ENCODE results near the gene INPP5A.

The INPP5A gene

GRCh38 chr10:132619927-132620326 lies 82.3 kb downstream of the INPP5A start:
- H3K9me3 ChIP-seq (ENCODE audit: insufficient read depth, low read depth, low read length): peaks cover 3% of the 10 kb centered on the region; the same call in 1 of the 2 replicates
- no peaks in the 10 kb centered on the region; the same call in 1 of the 2 replicates for H3F3A ChIP-seq (ENCODE audit: low read depth)
- no peak for TF ChIP-seq CTCF (conservative IDR thresholded peaks at IDR 0.05; ENCODE audit: low read length)
- TF ChIP-seq EZH2phosphoT487 (IDR thresholded peaks at IDR 0.05; ENCODE audit: borderline replicate concordance): no peak
- no peak overlapping the region for H3K4me2 ChIP-seq (ENCODE audit: low read depth, low read length, poor library complexity, severe bottlenecking)
- peaks cover 9% of the 10 kb centered on the region for H3K4me1 ChIP-seq (ENCODE audit: insufficient read depth, low read length, poor library complexity, severe bottlenecking)
- H2AFZ ChIP-seq (ENCODE audit: low read length): no peak overlapping the region
- peaks cover 37% of the 10 kb centered on the region; the same call in 1 of the 2 replicates for H3K79me2 ChIP-seq (ENCODE audit: insufficient read depth, low read length)
- H4K20me1 ChIP-seq (ENCODE audit: insufficient read depth, low read length, poor library complexity, severe bottlenecking): peaks cover 13% of the 10 kb centered on the region
- peaks cover 17% of the 10 kb centered on the region; the same call in 1 of the 2 replicates for H3K36me3 ChIP-seq (ENCODE audit: insufficient read depth, low read length)
- H3K9ac ChIP-seq (ENCODE audit: low read depth, low read length, poor library complexity, severe bottlenecking): no peak overlapping the region
- H3K27me3 ChIP-seq (ENCODE audit: insufficient read depth, low read length, poor library complexity, severe bottlenecking): no peaks in the 10 kb centered on the region
- no peaks in the 10 kb centered on the region for H3K9me2 ChIP-seq (replicated peaks; ENCODE audit: low read depth, low read length)
- H3K4me3 ChIP-seq (ENCODE audit: low read length, poor library complexity, severe bottlenecking): no peak overlapping the region

GRCh38 chr10:132624061-132624846 lies 86.7 kb downstream of the INPP5A start:
- no peaks in the 10 kb centered on the region for H3K27me3 ChIP-seq (ENCODE audit: insufficient read depth, low read length, poor library complexity, severe bottlenecking)
- TF ChIP-seq CTCF (conservative IDR thresholded peaks at IDR 0.05; ENCODE audit: low read length) (no peak), EZH2phosphoT487 (IDR thresholded peaks at IDR 0.05; ENCODE audit: borderline replicate concordance) (no peak)
- H3K9me2 ChIP-seq (replicated peaks; ENCODE audit: low read depth, low read length): no peaks in the 10 kb centered on the region
- H3K9ac ChIP-seq (ENCODE audit: low read depth, low read length, poor library complexity, severe bottlenecking): no peak overlapping the region
- H3K36me3 ChIP-seq (ENCODE audit: insufficient read depth, low read length): 0 out of 2 replicates have a peak, but pooled peaks cover 3% of the 10 kb centered on the region
- no peak overlapping the region for H3K4me3 ChIP-seq (ENCODE audit: low read length, poor library complexity, severe bottlenecking)
- peaks cover 36% of the 10 kb centered on the region; the same call in 1 of the 2 replicates for H3K79me2 ChIP-seq (ENCODE audit: insufficient read depth, low read length)
- no peak overlapping the region for H3K4me2 ChIP-seq (ENCODE audit: low read depth, low read length, poor library complexity, severe bottlenecking)
- H3F3A ChIP-seq (ENCODE audit: low read depth): no peaks in the 10 kb centered on the region; the same call in 1 of the 2 replicates
- no peaks in the 10 kb centered on the region; the same call in 1 of the 2 replicates for H3K9me3 ChIP-seq (ENCODE audit: insufficient read depth, low read depth, low read length)
- peaks cover 21% of the 10 kb centered on the region for H3K4me1 ChIP-seq (ENCODE audit: insufficient read depth, low read length, poor library complexity, severe bottlenecking)
- no peak overlapping the region for H2AFZ ChIP-seq (ENCODE audit: low read length)
- H4K20me1 ChIP-seq (ENCODE audit: insufficient read depth, low read length, poor library complexity, severe bottlenecking): no peaks in the 10 kb centered on the region

- Histone ChIP-seq H3K9me3 (ENCODE audit: insufficient read depth, low read depth, low read length) (no peaks in the 10 kb centered on the region; the same call in 1 of the 2 replicates), H4K20me1 (ENCODE audit: insufficient read depth, low read length, poor library complexity, severe bottlenecking) (no peaks in the 10 kb centered on the region), H3K9me2 (replicated peaks; ENCODE audit: low read depth, low read length) (no peaks in the 10 kb centered on the region), H3F3A (ENCODE audit: low read depth) (no peaks in the 10 kb centered on the region; the same call in 1 of the 2 replicates), H3K4me3 (ENCODE audit: low read length, poor library complexity, severe bottlenecking) (no peak overlapping the region), H3K79me2 (ENCODE audit: insufficient read depth, low read length) (peaks cover 36% of the 10 kb centered on the region; the same call in 1 of the 2 replicates), H3K9ac (ENCODE audit: low read depth, low read length, poor library complexity, severe bottlenecking) (no peak overlapping the region), H3K36me3 (ENCODE audit: insufficient read depth, low read length) (0 out of 2 replicates have a peak, but pooled peaks cover 3% of the 10 kb centered on the region), H2AFZ (ENCODE audit: low read length) (no peak overlapping the region), H3K4me2 (ENCODE audit: low read depth, low read length, poor library complexity, severe bottlenecking) (no peak overlapping the region), H3K4me1 (ENCODE audit: insufficient read depth, low read length, poor library complexity, severe bottlenecking) (peaks cover 26% of the 10 kb centered on the region), H3K27me3 (ENCODE audit: insufficient read depth, low read length, poor library complexity, severe bottlenecking) (no peaks in the 10 kb centered on the region)
- TF ChIP-seq EZH2phosphoT487 (IDR thresholded peaks at IDR 0.05; ENCODE audit: borderline replicate concordance) (no peak), CTCF (conservative IDR thresholded peaks at IDR 0.05; ENCODE audit: low read length) (no peak)
Observed at GRCh38 chr10:132624847-132625471, 87.4 kb downstream of the INPP5A start.

All from Loucy (cell line).